Thyroid gland (tissue), 4 donors: Measurements from ENCODE around the gene KCNB1. TPM values are rescaled to one million over a fixed set of nuclear protein-coding genes. Genes with fewer than 3 reads are reported as not detected.
A peak's percentile ranks its signal among the peaks of the same experiment; 100 is the strongest.

ENCODE experiments used
- DNase-seq, 2 donors: peaks; one replicate each; pipeline ENCODE4 v3.0.0-alpha.2; 2019
- H3K27ac ChIP-seq, 3 donors: fragments of 200-600 bp; sonication (generic); 1 replicate in 2 of 3; 2 replicates in 1 of 3; pipeline ENCODE4 v1.5.1; 2016 to 2019; ENCODE audit warnings: mild to moderate bottlenecking in 1 of 3, moderate library complexity in 1 of 3
- H3K27me3 ChIP-seq: fragments of 200-600 bp; sonication (generic); one replicate; pipeline ENCODE4 v1.5.1; 2019
- H3K36me3 ChIP-seq, 2 donors: fragments of 200-600 bp; sonication (generic); one replicate each; pipeline ENCODE4 v1.5.1; 2016 to 2019
- H3K4me1 ChIP-seq, 2 donors: fragments of 200-600 bp; sonication (generic); one replicate each; pipeline ENCODE4 v1.5.1; 2017 to 2019
- H3K4me3 ChIP-seq, 3 donors: fragments of 200-600 bp; sonication (generic); replicated peaks in 1 of 3; 1 replicate in 2 of 3; 2 replicates in 1 of 3; pipeline ENCODE4 v1.5.1; 2016; ENCODE audit warnings: mild to moderate bottlenecking in 1 of 3
- H3K9me3 ChIP-seq: fragments of 200-600 bp; sonication (generic); one replicate; pipeline ENCODE4 v1.5.1; 2017
- CTCF ChIP-seq, 6 experiments: fragments of 200-600 bp in 3 of 6; fragments of 450-650 bp in 3 of 6; sonication (generic) in 3 of 6; IDR thresholded peaks; one replicate each; pipeline ENCODE4 v1.5.1; 2016 to 2019; ENCODE audit warnings: antibody characterized with exemption in 6 of 6, mild to moderate bottlenecking in 2 of 6, inconsistent platforms in 1 of 6, moderate library complexity in 1 of 6
- POLR2A ChIP-seq, 2 donors: fragments of 450-650 bp; IDR thresholded peaks; one replicate each; pipeline ENCODE4 v1.6.1; 2017; ENCODE audit warnings: antibody characterized with exemption in 2 of 2, mild to moderate bottlenecking in 2 of 2, moderate library complexity in 1 of 2
- WGBS, 2 donors: methylation state at CpG; one replicate each; pipeline ENCODE4 v1.1.5; 2017; 5-methylcytosine and 5-hydroxymethylcytosine counted together
- intact Hi-C: fragments of 100-400 bp; cut with DNase I; formaldehyde crosslinking; loops from one replicate; pipeline ENCODE4 v1.15.1; 2023
- total RNA-seq, 4 donors: library from RNA; depleted of rRNA; stranded (reverse); fragments of >200 nt; gene quantifications; one replicate each; pipeline ENCODE4 v1.2.3, GENCODE V29; 2016

The KCNB1 gene
- total RNA-seq, 4 donors from 2014 or later = 0.34 to 0.54 (median 0.47) TPM

- H3K27ac ChIP-seq = peak overlapping the region in 1 of 3 donors; percentile 0
- H3K4me3 ChIP-seq = no peak overlapping the region
- H3K27me3 ChIP-seq = no peaks in the 10 kb centered on the region
- intact Hi-C loops = no loop called here
- H3K4me1 ChIP-seq = peaks cover 0 to 9% of the 10 kb centered on the region in 2 donors
- H3K9me3 ChIP-seq = no peaks in the 10 kb centered on the region
- TF ChIP-seq POLR2A (IDR thresholded peaks at IDR 0.05) (no peak), CTCF (IDR thresholded peaks at IDR 0.05) (no peak)
- H3K36me3 ChIP-seq = no peaks in the 10 kb centered on the region
- no peak for DNase-seq
- WGBS, 2 donors = 75 to 76% methylated on average over 3 of the region's 3 CpGs
Measured at GRCh38 chr20:49346682-49347081, 135.8 kb downstream of the KCNB1 start.

DNA sequence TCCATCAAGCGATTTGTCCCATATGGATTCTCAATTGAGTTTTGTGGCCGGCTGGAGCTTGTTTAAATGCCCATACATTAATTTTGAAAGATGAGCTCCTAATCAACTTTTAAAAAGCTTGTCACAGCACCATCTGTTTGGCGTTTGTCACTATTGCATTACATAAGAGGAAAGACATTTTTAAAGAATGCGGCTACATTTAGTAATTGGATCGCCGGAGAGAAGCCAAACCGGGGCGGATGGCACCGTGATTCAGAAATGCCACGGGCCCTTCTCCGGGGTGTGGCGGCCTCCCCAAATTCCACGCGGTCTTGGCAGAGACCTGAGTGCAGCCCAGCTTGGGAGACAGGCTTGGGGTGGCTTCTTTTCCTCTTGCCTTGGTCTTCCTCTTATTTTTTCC, 136.9 kb downstream of the KCNB1 start:
- intact Hi-C loops = no loop called here
- WGBS, 2 donors = 77 to 82% methylated on average over 14 of the region's 14 CpGs
- no peak overlapping the region for H3K27ac ChIP-seq
- DNase-seq = no peak
- no peaks in the 10 kb centered on the region for H3K36me3 ChIP-seq
- H3K27me3 ChIP-seq = no peaks in the 10 kb centered on the region
- peaks cover 0 to 9% of the 10 kb centered on the region in 2 donors for H3K4me1 ChIP-seq
- H3K9me3 ChIP-seq = no peaks in the 10 kb centered on the region
- TF ChIP-seq CTCF (IDR thresholded peaks at IDR 0.05) (no peak), POLR2A (IDR thresholded peaks at IDR 0.05) (no peak)
- H3K4me3 ChIP-seq = no peak overlapping the region

DNA sequence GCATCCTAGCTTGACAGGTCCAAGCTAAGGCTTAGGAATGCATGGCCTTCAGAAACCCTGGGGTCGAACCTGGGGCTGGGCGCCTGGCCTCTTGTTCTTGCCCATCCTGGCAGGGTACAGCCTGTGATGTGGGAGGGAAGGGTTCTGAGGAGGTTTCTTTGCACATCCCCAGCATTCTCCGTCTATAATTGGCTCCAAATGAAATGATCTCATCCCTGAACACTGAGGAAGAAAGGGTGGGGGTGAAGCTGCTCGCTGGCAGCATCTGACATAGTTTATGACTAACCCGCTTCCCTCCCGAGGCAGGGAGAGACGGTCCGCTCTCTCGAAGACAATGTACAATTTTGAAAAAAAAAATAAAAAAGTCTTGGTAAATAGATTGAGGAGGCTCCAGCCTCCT, 137.5 kb downstream of the KCNB1 start:
- no peak for DNase-seq
- Histone ChIP-seq H3K4me3 (no peak overlapping the region), H3K9me3 (no peaks in the 10 kb centered on the region), H3K36me3 (no peaks in the 10 kb centered on the region), H3K27me3 (no peaks in the 10 kb centered on the region), H3K4me1 (peaks cover 0 to 9% of the 10 kb centered on the region in 2 donors), H3K27ac (no peak overlapping the region)
- intact Hi-C loops = no loop called here
- TF ChIP-seq POLR2A (IDR thresholded peaks at IDR 0.05) (no peak), CTCF (IDR thresholded peaks at IDR 0.05) (no peak)
- 74% methylated on average over 7 to 9 of the region's 9 CpGs for WGBS, 2 donors

GRCh38 chr20:49344140-49344539, 138.3 kb downstream of the KCNB1 start:
- Histone ChIP-seq H3K9me3 (no peaks in the 10 kb centered on the region), H3K27ac (no peak overlapping the region), H3K4me1 (peaks cover 0 to 9% of the 10 kb centered on the region in 2 donors), H3K27me3 (no peaks in the 10 kb centered on the region), H3K4me3 (no peak overlapping the region), H3K36me3 (no peaks in the 10 kb centered on the region)
- no peak for DNase-seq
- 87 to 100% methylated on average over 2 of the region's 2 CpGs for WGBS, 2 donors
- TF ChIP-seq CTCF (IDR thresholded peaks at IDR 0.05) (no peak), POLR2A (IDR thresholded peaks at IDR 0.05) (no peak)
- intact Hi-C loops = no loop called here

DNA sequence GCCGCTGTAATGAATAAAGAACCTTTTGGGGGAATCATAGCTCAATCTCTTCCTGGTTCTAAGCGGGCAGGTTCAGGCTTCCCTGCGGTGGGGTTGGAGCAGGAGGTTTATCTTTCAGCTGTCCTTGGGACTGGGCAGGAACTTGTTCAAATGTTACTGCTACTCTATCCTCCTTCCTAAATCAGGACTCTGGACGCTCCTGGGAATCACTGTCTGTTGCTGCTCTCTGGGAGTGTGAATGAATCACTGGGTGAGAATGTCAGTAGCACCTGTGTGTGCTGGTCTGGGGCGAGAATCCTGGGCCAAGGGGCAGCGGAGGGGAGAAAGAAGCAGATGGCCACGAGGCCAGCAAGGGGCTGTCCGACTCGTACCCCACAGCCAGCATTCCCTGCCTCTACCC, 139.2 kb downstream of the KCNB1 start:
- 77 to 84% methylated on average over 9 of the region's 9 CpGs for WGBS, 2 donors
- peaks cover 0 to 9% of the 10 kb centered on the region in 2 donors for H3K4me1 ChIP-seq
- H3K36me3 ChIP-seq = no peaks in the 10 kb centered on the region
- DNase-seq = no peak
- H3K9me3 ChIP-seq = no peaks in the 10 kb centered on the region
- intact Hi-C loops = no loop called here
- no peak overlapping the region for H3K4me3 ChIP-seq
- no peak overlapping the region for H3K27ac ChIP-seq
- TF ChIP-seq POLR2A (IDR thresholded peaks at IDR 0.05) (no peak), CTCF (IDR thresholded peaks at IDR 0.05) (no peak)
- no peaks in the 10 kb centered on the region for H3K27me3 ChIP-seq
